NCI-H146 (cell line): ENCODE results near the gene GRK1.

Experiments
- DNase-seq: peaks from one replicate; lab custom pipeline; 2025; lab: John Stamatoyannopoulos, UW

Gene GRK1

DNA sequence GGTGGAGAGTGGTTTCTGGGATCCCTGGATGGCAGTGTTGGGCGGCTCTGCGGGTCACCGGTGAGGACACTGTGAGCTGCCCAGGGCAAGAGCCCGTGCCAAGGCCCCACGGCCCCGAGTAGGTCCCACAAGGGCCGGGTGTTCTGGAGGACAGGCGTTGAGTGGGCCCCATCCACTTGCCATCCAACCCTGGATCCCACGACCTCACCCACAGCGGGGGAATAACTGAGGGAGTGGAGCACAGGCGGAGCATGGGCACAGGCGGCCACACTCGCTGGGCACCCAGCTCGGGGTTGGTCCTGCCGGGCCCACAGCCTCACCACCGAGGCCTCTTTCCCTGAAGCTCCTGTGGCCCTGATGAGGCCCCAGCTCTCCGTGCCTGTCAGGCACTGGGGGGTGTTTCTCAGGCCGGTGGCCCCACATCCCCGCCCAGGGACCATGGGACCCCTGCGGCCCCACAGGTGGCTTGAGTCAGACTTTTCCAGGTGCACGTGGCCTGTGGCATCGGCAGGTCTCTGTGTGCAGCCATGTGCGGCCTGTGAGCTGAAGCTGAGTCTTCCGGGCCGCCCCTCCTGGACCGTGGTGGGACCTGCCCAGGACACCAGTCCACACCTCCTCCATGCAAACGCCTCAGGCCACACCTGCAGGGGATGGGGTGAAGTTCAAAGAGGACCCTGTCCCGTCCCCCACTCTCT is 108.6 kb downstream of the GRK1 start:
- DNase-seq = no peak

DNA sequence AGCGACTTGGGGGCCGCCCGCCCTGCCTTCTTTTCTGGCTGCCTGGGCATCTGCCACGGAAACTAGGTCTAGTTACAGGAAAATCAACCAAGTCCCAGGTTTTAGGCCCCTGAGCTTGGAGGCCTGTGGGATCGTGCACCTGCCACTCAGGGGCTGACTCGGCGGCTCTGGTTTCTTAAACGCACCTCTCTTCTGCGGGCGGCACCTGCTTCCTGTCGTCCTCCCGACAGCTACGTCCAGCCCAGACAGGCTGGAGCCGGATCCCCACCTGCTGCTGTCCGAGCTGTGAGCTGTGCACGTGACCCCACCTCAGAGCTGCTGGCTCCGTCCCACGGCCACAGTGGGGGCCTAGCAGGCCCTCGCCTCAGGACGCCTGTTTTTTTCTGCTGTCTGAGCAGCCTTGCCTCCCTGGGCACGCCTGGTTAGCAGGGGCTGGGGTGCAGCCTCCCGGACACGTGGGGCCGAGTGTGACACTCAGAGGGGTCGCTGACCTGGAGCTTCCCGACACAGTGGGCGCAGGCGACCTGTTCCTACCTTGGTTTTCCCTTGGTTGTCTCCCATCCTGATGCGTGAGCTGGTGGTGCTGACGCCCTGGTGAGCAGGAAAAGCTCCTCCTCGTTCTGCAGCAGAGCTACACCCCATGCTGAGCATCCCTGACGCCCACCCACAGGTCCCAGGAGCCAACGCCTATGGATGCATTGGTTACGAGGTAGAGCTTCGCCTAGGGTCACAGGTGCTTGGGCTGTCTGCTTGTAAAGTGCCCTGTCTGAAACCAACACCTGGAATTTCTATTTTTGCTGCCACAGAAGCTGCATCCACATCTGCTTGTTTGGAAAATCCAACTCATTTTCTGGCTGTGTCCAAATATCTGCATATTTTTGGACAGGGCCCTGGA is 109.5 kb downstream of the GRK1 start:
- peak; percentile 74 for DNase-seq

DNA sequence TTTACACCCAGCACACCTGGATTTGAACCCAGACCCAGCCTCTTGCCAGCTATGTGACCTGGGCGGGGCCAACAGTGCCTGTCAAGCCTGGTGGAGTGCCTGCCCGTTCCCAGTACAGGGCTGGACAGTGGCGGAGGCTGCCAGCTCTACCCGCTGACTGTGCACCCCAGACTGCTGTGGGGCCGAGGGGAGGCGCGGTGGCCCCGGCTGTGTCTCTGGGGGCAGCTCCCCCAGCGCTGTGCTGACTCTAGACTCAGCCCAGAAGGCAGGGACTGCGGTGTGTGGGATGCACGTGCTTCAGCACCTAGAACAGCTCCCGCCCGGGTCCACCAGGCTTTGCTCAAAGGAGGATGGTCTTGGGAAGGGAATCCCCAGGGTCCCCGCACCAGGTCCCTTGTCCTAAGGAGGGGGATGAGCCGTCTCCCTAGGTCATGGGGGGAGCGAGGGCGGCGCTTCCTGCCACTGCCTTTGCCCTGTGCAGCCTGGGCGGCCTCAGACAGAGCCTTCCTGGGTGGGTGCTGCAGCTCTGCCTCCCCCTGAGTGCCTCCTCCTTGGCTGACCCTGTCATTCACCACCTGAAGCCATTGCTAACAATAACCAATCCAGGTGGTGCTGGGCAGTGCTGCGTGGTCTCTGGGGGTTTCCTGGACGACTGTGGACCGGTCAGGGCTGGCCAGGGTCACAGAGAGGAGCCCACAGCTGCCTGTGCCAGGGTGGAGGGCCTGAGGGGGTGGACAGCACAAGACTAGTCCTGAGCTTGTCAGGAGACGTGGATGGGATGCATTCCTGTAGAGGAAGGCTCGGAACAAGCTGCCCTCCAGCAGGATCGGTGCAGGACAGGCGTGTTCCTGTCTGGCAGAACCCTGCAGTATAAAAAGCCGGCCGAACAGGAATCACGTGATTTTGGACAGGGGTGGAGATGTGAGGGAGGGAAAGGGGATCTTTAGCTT is 110.6 kb downstream of the GRK1 start:
- DNase-seq = no peak

DNA sequence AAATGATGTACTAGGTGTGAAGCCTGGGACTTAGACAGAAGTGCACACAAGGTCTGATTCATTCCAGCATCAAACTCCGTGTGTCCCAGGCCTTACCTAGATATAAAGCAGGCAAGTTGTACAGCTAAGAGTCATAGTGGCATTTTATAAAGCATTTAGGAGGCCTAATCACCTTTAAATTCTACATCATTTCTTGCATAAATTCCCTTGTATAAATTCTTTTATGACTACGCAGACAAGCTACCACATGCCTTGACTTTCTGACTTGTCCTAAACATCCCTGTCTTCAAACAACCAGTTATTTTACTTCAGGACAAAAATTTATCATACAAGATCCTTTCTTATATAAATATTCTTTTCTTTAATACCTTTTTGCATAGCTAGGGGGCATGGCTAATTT is 114.6 kb downstream of the GRK1 start:
- no peak for DNase-seq

DNA sequence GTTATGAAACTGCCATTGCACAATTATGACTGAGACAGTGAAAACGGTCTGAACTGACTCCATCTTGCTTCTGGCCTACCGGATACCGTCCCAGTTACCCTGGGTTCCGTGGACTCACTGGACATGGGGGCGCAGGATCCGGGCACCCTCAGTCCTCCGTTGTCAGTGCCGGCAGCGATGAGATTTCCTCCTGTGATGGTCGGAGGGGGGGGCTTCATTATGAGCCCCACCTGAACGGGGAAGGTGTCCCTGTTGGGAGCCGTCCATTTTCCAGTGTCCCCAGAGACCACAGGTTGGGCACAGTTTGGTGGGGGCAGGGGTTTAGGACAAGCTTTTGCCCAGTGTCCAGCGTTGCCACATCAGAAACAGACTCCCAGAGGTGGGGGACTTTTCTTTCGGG is 115.5 kb downstream of the GRK1 start:
- DNase-seq = no peak

DNA sequence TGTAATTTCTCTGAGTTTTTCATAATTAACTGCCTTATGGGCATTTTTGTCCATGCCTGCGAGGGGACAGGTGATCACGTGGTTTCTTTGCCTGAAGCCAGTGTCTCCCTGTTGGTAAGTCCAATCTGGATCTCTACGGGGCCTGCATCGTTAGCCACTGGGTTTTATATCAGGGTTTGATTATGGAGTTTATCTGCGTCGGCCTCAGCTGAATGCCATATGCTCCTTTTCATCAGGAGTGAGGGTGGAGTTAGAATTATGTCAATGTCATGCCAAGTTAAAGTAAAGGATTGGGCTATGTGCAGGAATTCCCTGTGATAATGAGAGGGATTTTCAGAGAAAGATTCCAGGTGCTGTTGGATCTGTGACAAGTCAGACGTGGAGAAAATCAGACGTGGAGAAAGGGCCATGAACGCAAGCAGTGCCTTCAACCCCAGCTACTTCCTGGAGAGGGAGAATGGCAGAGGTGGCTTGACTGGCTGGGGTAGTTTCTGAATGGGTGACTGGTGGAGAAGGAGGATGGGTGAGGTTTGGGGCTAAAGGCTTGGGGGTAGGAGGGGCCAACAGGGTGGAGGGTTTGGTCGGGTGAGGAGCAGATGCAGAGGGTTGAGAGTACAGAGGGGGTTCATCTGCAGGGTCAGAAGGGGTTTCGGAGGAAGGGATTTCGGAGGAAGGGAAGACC is 116.3 kb downstream of the GRK1 start:
- DNase-seq = no peak

DNA sequence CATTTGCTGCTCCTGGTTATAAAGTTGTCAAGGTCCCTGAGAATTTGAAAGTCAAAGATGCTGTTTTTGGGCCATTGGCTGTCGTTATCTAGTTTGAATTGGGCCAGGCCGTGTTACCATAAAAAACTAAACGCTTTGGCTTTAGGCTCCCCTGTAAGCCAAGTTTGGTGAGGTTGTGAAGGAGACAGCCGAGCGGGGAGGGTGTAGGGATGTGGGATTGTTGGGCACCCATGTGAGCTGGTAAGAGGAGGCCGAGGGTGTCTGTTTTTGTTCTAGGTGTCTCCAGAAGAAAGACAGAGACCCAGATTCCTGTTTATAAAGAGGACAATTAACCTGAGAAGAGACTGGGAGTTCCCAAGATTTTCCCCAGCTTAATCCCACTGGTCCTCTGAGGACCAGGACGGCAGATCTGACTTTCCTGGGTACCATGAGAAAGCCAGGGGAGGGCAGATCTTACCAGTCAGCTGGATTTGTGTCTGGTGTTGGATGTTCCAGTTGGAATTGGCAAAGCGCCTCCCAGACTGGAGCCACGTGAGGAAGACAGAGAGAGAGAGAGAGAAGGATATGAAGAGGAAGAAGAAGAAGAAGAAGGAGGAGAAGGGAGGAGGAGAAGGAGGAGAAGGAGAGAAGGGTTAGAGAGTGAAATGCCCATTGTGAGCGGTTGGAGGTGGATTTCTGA is 117.1 kb downstream of the GRK1 start:
- no peak for DNase-seq

DNA sequence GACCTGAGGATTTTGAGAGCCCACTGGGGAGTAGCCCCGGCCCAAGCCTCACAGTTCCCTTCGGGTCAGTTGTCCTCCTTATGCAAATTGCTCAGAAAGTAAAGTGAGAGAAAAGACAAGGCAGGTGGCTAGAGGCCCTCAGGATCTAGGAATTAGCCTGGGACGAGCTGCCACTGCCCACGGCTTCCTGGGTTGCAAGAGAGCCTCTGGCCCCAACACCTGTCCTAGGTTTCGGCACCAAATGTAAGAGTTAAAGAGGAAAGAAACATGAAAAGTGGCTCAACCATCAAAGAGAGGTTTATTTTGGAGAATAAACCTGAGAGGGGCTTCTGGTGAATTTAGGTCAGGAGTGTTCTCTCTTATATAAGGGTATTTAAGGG is 117.6 kb downstream of the GRK1 start:
- DNase-seq = no peak

DNA sequence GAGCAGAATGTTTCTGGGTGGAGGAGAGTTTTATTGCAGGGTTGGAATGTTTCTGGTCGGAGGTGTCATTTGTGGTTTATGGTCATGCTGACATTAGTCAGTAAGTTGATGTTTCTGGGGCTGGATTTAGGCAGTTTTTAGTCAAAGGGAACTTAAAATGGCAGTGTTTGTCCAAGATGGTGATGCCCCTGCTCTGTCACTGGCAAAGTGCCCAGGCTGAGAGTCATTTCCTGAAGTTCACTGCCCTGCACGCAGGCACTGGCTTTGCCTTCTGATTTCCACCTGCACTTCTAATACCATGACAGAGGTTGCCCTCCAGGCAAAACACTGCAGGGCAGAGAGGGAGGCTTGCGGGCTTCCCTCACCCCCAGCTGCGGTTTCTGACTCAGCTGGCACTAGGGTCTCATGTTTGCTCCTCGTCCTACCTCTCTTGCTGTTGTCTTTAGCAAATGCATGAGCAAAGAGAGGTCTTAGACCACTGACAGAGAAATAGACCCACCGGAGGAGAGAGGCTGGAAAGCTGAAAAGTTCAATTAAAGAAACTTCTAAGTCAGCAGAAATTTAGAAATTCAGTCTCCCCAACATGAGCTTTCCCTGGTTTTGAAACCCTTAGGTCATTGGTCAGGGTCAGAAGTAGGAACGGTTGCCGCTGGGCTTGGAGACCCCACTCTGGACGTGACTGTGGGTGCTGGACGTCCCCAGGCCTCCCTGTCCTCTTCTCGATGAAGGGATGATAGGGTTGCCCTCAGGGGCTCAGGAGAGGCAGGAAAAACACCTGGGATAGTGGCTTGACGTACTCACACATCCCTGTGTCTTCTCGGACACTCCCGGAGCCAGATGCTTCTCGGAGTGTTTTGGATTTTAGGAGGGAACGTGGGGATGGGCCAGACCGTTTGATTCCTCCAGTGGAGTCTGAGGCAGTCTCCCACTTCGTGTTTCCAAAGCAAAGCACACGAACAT is 118.3 kb downstream of the GRK1 start:
- DNase-seq = no peak

DNA sequence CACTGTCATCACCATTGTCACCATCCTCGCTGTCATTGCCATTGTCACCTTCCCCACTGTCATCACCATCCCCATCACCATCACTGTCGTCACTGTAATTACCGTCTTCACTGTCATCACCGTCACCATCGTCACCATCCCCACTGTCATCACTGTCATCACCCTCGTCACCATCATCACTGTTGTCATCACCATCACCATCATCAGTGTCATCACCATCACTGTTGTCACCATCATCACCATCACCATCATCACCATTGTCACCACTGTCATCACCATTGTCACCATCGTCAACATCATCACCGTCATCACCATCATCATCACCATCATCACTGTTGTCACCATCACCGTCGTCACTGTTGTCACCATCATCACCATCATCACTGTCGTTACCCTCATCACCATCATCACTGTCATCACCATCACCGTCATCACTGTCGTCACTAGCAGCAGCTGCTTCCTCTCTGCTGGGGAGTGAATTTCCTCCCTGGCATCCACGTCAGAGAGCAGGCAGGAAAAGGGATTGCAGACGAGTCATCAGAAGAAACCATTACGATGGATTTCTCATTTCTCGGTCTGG is 119.3 kb downstream of the GRK1 start:
- no peak for DNase-seq
